Gastrocnemius medialis (tissue), 4 donors: Measurements from ENCODE around the gene DNAJB4. TPM values are rescaled to one million over a fixed set of nuclear protein-coding genes. Genes with fewer than 3 reads are reported as not detected.

Experiments
- ATAC-seq, 2 donors: fragments of 150-250 bp; one replicate each; pipeline ENCODE4 v1.9.1; 2016
- DNase-seq, 2 donors: peaks; one replicate each; pipeline ENCODE4 v3.0.0-alpha.2; 2019
- H3K27ac ChIP-seq, 4 donors: fragments of 200-600 bp; sonication (generic); 1 replicate in 1 of 4; 2 replicates in 3 of 4; pipeline ENCODE4 v1.5.1; 2016 to 2018; ENCODE audit warnings: mild to moderate bottlenecking in 2 of 4, moderate library complexity in 1 of 4
- H3K27me3 ChIP-seq, 3 donors: fragments of 200-600 bp; sonication (generic) in 2 of 3; 1 replicate in 1 of 3; 2 replicates in 2 of 3; pipeline versions ENCODE4 v1.5.1 to v1.6.0; 2016 to 2019; ENCODE audit warnings: mild to moderate bottlenecking in 1 of 3, moderate library complexity in 1 of 3
- H3K36me3 ChIP-seq, 2 donors: fragments of 200-600 bp; sonication (generic) in 1 of 2; one replicate each; pipeline ENCODE4 v1.5.1; 2017 to 2018
- H3K4me1 ChIP-seq, 2 donors: fragments of 200-600 bp; sonication (generic) in 1 of 2; one replicate each; pipeline ENCODE4 v1.5.1; 2016 to 2017; ENCODE audit warnings: mild to moderate bottlenecking in 2 of 2
- H3K4me3 ChIP-seq, 4 donors: fragments of 200-600 bp; sonication (generic) in 3 of 4; 1 replicate in 1 of 4; 2 replicates in 3 of 4; pipeline ENCODE4 v1.5.1; 2016 to 2019; ENCODE audit warnings: mild to moderate bottlenecking in 2 of 4
- H3K9me3 ChIP-seq, 3 donors: fragments of 200-600 bp; sonication (generic) in 2 of 3; 1 replicate in 1 of 3; 2 replicates in 2 of 3; pipeline ENCODE4 v1.5.1; 2016 to 2019
- CTCF ChIP-seq, 5 experiments: fragments of 450-650 bp in 3 of 5; fragments of 200-600 bp in 2 of 5; sonication (generic) in 2 of 5; IDR thresholded peaks in 4 of 5; conservative IDR thresholded peaks in 1 of 5; 1 replicate in 4 of 5; 2 replicates in 1 of 5; pipeline ENCODE4 v1.5.1; 2016 to 2019; ENCODE audit warnings: antibody characterized with exemption in 5 of 5, mild to moderate bottlenecking in 3 of 5, moderate library complexity in 3 of 5
- POLR2A ChIP-seq, 2 donors: fragments of 450-650 bp; IDR thresholded peaks; one replicate each; pipeline ENCODE4 v1.6.1; 2017; ENCODE audit warnings: antibody characterized with exemption in 2 of 2, mild to moderate bottlenecking in 2 of 2, moderate library complexity in 2 of 2
- in situ Hi-C, 4 donors: fragments of 200-750 bp; cut with MboI; loops; one replicate each; pipeline versions ENCODE4 v1.15.0 to v1.8.0; 2017; ENCODE audit warnings: low sequenced_read_pairs in 4 of 4
- intact Hi-C: fragments of 100-400 bp; cut with DNase I; formaldehyde crosslinking; loops from one replicate; pipeline ENCODE4 v1.15.1; 2023; ENCODE audit warnings: low total_unique reads
- total RNA-seq, 4 donors: library from RNA; depleted of rRNA; stranded (reverse); fragments of >200 nt; gene quantifications; one replicate each; pipeline versions ENCODE4 v1.1.0 to v1.2.3, GENCODE V29; 2016

Gene DNAJB4
- total RNA-seq, 4 donors from 2014 or later, result 35.6 to 84.9 (median 45.3) TPM

DNA sequence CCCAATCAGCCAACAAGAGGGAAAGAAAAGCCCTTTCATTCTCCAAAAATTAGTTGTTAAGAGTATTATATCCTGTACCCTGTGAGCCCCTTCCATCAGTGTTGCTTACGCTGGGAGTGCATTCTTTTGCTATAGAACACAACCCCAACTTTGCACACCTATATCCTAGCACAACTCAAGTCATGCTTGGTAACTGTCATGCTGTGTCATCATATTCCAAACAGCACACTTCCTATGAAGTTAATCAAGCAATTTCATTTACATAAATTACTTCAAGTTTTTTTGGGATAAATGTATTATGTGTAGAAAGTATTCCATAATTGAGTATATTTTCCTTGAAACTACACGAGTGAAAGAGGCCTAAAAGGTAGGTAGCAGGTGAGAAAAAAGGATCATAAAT is 45.9 kb upstream of the DNAJB4 start:
- no peak for ATAC-seq
- Histone ChIP-seq H3K27me3 (no peaks in the 10 kb centered on the region), H3K9me3 (no peaks in the 10 kb centered on the region), H3K27ac (no peak overlapping the region), H3K36me3 (peaks cover 5 to 98% of the 10 kb centered on the region in 2 donors), H3K4me3 (no peak overlapping the region), H3K4me1 (no peaks in the 10 kb centered on the region)
- no peak for TF ChIP-seq POLR2A (IDR thresholded peaks at IDR 0.05)
- TF ChIP-seq CTCF (IDR thresholded peaks at IDR 0.05 in 4 of 5, conservative IDR thresholded peaks at IDR 0.05 in 1 of 5), result no peak
- no peak for DNase-seq
- intact Hi-C loops (no loop called here), in situ Hi-C loops (loop anchor here in 1 of 4 donors (25.0 kb wide), 1 partner anchor 153 kb away; no protein-coding TSS in a partner anchor)

DNA sequence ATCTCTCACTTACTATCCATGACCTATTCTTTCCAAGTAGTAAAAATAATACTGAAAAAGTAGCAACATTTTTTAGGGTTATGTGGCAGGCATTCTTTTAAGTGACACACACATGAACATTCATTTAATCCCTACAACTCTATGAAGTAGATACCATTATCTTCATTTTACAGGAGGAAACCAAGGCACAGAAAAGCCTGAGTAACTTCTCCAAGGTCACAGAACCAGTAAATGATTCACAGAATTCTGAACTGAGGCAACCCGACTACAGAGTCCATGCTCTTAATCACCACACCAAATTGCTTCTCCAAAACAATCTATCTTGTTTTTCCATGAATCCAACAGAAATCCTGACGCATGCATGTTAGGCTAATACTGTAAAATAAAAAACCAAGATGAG is 43.3 kb upstream of the DNAJB4 start:
- no peak for TF ChIP-seq POLR2A (IDR thresholded peaks at IDR 0.05)
- TF ChIP-seq CTCF (IDR thresholded peaks at IDR 0.05 in 4 of 5, conservative IDR thresholded peaks at IDR 0.05 in 1 of 5), result no peak
- in situ Hi-C loops, result loop anchor here in 1 of 4 donors (25.0 kb wide), 1 partner anchor 151 kb away; no protein-coding TSS in a partner anchor
- H3K27ac ChIP-seq, result no peak overlapping the region
- peaks cover 9 to 98% of the 10 kb centered on the region in 2 donors for H3K36me3 ChIP-seq
- intact Hi-C loops, result no loop called here
- H3K4me1 ChIP-seq, result no peaks in the 10 kb centered on the region
- ATAC-seq (no peak), DNase-seq (no peak)
- no peaks in the 10 kb centered on the region for H3K9me3 ChIP-seq
- H3K27me3 ChIP-seq, result no peaks in the 10 kb centered on the region
- H3K4me3 ChIP-seq, result no peak overlapping the region

DNA sequence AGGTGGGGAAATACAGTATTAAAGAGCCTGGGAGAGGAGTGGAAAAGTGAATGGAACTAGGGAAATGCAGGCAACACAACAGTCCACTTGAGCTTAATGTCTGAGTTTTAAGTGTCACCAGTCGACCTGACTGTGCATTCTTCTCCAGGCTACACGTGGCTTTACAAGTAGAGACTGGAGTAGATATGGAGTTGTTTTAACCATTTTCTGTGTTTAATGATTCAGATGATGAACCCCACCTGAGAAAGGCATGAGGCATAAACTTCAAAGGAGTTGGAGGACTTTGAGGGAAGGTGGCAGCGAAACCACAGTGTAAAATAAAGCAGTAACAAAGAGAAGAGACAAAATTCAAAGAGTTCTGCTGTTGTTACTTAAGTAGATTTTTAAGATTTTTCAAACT is 38.4 kb upstream of the DNAJB4 start:
- Histone ChIP-seq H3K27ac (no peak overlapping the region), H3K4me3 (no peak overlapping the region), H3K27me3 (no peaks in the 10 kb centered on the region), H3K4me1 (peaks cover 15% of the 10 kb centered on the region in 2 donors), H3K9me3 (no peaks in the 10 kb centered on the region), H3K36me3 (peaks cover 9 to 81% of the 10 kb centered on the region in 2 donors)
- intact Hi-C loops (no loop called here), in situ Hi-C loops (loop anchor here in 1 of 4 donors (25.0 kb wide), 1 partner anchor 146 kb away; no protein-coding TSS in a partner anchor)
- ATAC-seq, result no peak
- TF ChIP-seq CTCF (IDR thresholded peaks at IDR 0.05 in 4 of 5, conservative IDR thresholded peaks at IDR 0.05 in 1 of 5), result no peak
- TF ChIP-seq POLR2A (IDR thresholded peaks at IDR 0.05), result no peak
- DNase-seq, result no peak

DNA sequence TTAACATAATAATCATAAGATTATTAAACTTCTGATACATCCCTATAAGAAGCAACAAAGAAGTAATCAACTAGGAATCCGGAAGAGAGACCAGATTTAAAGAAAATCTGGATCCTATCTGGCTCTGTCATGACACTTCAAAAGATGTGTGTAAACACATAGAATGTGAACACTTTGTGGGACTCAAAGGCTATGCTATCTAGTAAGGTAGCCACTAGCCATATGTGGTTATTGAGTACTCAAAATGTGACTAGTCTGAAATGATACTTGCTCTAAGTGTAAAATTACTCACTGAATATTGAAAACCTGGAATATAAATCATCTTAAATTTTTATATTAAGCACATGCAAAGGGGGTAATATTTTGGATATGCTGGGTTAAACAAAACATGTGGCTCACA is 34.5 kb upstream of the DNAJB4 start:
- no peak overlapping the region for H3K4me3 ChIP-seq
- in situ Hi-C loops (loop anchor here in 1 of 4 donors (25.0 kb wide), 1 partner anchor 142 kb away; no protein-coding TSS in a partner anchor), intact Hi-C loops (loop anchor here (5.0 kb wide), 1 partner anchor 33 kb away; no protein-coding TSS in a partner anchor)
- no peaks in the 10 kb centered on the region for H3K27me3 ChIP-seq
- DNase-seq, result no peak
- H3K4me1 ChIP-seq, result peaks cover 31 to 33% of the 10 kb centered on the region in 2 donors
- no peaks in the 10 kb centered on the region for H3K9me3 ChIP-seq
- TF ChIP-seq CTCF (IDR thresholded peaks at IDR 0.05 in 4 of 5, conservative IDR thresholded peaks at IDR 0.05 in 1 of 5), result no peak
- TF ChIP-seq POLR2A (IDR thresholded peaks at IDR 0.05), result no peak
- no peak overlapping the region for H3K27ac ChIP-seq
- ATAC-seq, result no peak
- peaks cover 0 to 42% of the 10 kb centered on the region in 2 donors for H3K36me3 ChIP-seq
